Superior temporal gyrus (tissue), 1 donor: ENCODE data around the gene BLTP2.

Source experiments
- DNase-seq: peaks from one replicate; pipeline ENCODE4 v3.0.0-alpha.2; 2016; ENCODE audit errors: extremely low spot score

BLTP2 gene

GRCh38 chr17:28598799-28599310 is 46.1 kb downstream of the BLTP2 start, which contains the start of gene SPAG5:
SPAG5 (minus strand) TSS chr17:28599025; CDS start chr17:28598946, 79 bp downstream.
- DNase-seq, result peak; percentile 87

DNA sequence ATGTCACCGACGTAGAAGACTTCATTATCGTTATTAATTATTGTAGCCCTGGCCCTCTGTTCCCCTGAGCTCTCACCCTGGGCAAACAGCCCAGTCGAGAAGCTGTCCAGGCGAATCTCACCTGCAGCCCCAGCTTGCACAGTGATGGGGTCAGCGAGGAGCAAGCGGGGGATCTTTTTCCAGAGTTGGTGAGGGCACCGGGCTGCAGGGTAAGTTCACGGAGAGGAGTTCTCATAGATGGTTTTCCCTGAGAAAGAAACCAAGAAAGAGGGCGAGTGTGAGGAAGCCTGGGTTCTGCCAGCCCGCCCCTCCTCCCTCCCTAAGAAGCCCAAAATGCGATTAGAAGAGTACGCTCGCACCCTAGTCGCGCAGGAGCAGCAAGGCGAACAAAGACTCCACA is 46.6 kb downstream of the BLTP2 start:
- DNase-seq, result no peak

GRCh38 chr17:28597606-28598383 is 47.2 kb downstream of the BLTP2 start:
- DNase-seq, result no peak
